HG02678 (cell line): ENCODE data around the gene SLC25A28.

Source experiments
- ATAC-seq: cut with Tn5 transposase; IDR thresholded peaks from one replicate; pipeline ENCODE4 v1.9.1; 2021; ENCODE audit warnings: mild to moderate bottlenecking, moderate library complexity; ENCODE audit not compliant: unreplicated experiment

SLC25A28 gene

GRCh38 chr10:99619851-99620710 lies at the start of gene SLC25A28:
Gene SLC25A28 (minus strand): TSS chr10:99620439. CDS start chr10:99620335, 104 bp downstream.
- peak; percentile 76 for ATAC-seq

GRCh38 chr10:99667108-99667751 lies 47.0 kb upstream of the SLC25A28 start:
- no peak for ATAC-seq

GRCh38 chr10:99665304-99665703 lies 45.1 kb upstream of the SLC25A28 start:
- ATAC-seq = no peak

GRCh38 chr10:99661377-99661763 lies 41.1 kb upstream of the SLC25A28 start:
- no peak for ATAC-seq

- ATAC-seq = no peak
Observed at GRCh38 chr10:99660662-99661376, 40.6 kb upstream of the SLC25A28 start.

- ATAC-seq = no peak
Observed at GRCh38 chr10:99659868-99660366, 39.7 kb upstream of the SLC25A28 start.

- peak; percentile 99 for ATAC-seq
Observed at GRCh38 chr10:99659031-99659867, 39.0 kb upstream of the SLC25A28 start, which contains the start of gene ENTPD7. Gene ENTPD7 (plus strand): TSS chr10:99659509. CDS start chr10:99659957, 448 bp downstream.

GRCh38 chr10:99658622-99659030 lies 38.4 kb upstream of the SLC25A28 start:
- no peak for ATAC-seq

GRCh38 chr10:99656199-99657064 lies 36.2 kb upstream of the SLC25A28 start:
- no peak for ATAC-seq

- ATAC-seq = no peak
Observed at GRCh38 chr10:99654390-99655175, 34.3 kb upstream of the SLC25A28 start.

GRCh38 chr10:99652800-99653390 lies 32.7 kb upstream of the SLC25A28 start:
- no peak for ATAC-seq

- ATAC-seq = no peak
Observed at GRCh38 chr10:99648717-99649116, 28.5 kb upstream of the SLC25A28 start.

- no peak for ATAC-seq
Observed at GRCh38 chr10:99647601-99648151, 27.4 kb upstream of the SLC25A28 start.

GRCh38 chr10:99633832-99634231 lies 13.6 kb upstream of the SLC25A28 start:
- ATAC-seq = no peak

- ATAC-seq = no peak
Observed at GRCh38 chr10:99631496-99631895, 11.3 kb upstream of the SLC25A28 start.

- no peak for ATAC-seq
Observed at GRCh38 chr10:99630991-99631390, 10.8 kb upstream of the SLC25A28 start.

- no peak for ATAC-seq
Observed at GRCh38 chr10:99630433-99630832, 10.2 kb upstream of the SLC25A28 start.

GRCh38 chr10:99629625-99629978 lies 9.4 kb upstream of the SLC25A28 start:
- ATAC-seq = no peak
